G401 (cell line): ENCODE results near the gene POR. TPM values are rescaled to one million over a fixed set of nuclear protein-coding genes. Genes with fewer than 3 reads are reported as not detected.
"Not testable (repeated sequence)": the region's sequence is repeated elsewhere in the genome, so short reads cannot be mapped to it uniquely, and the experiment has no call there.

Experiments
- DNase-seq: peaks from one replicate; pipeline ENCODE4 v3.0.0-alpha.2; 2015; ENCODE audit warnings: low spot score
- in situ Hi-C: cut with HindIII; loops from 2 replicates; pipeline ENCODE4 v1.10.0; 2016; ENCODE audit warnings: low sequenced_read_pairs, mixed read lengths
- total RNA-seq: library from RNA; depleted of rRNA; stranded (reverse); fragments of >200 nt; shearing (Covaris generic); gene quantifications from 2 replicates; pipeline ENCODE4 v1.2.3, GENCODE V29; 2014; rRNA removed

The POR gene
- 44.1 and 73.3 TPM in 2 replicates for total RNA-seq

- in situ Hi-C loops: no loop called here
- DNase-seq: peak; percentile 91
These were observed at the start of gene POR for GRCh38 chr7:75914655-75915415. Gene POR (plus strand): TSS chr7:75915155. CDS start chr7:75954002, 38,847 bp downstream.

GRCh38 chr7:75866114-75866488, 48.9 kb upstream of the POR start:
- in situ Hi-C loops: no loop called here
- DNase-seq: no peak

GRCh38 chr7:75866489-75867389, 48.2 kb upstream of the POR start:
- in situ Hi-C loops: no loop called here

DNA sequence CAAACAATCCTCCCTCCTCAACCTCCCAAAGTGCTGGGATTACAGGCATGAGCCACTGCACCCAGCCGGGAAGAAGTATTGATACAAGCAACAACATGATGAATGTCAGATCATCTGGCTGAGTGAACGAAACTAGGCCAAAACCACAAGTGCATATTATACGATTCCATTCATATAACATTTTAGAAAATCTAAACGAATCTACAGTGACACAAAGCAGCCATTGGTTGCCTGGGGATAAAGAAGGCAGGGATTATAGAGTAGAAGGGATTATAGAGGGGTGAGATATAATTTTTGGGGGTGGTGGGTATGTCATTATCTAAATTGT, 47.6 kb upstream of the POR start:
- DNase-seq: no peak
- in situ Hi-C loops: no loop called here

More at GRCh38 chr7:75866489-75867389, 48.2 kb upstream of the POR start:
- DNase-seq: peak; percentile 80

DNA sequence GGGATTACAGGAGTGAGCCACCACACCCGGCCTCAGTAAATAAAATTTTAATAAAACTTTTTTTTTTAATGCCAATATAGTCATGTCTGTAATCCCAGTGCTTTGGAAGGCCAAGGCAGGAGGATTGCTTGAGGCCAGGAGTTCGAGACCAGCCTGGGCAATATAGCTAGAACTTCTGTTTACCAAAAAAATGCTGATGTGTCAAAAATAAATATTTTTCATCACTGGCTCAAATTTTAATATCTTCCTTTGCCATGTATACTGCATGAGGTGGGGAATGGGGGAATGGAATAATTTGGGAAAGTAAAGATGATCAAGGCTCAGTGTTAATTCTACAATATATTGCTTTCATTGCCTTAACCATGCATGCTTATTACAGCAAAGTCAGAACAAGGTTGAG, 46.8 kb upstream of the POR start:
- in situ Hi-C loops: no loop called here
- DNase-seq: no peak

DNA sequence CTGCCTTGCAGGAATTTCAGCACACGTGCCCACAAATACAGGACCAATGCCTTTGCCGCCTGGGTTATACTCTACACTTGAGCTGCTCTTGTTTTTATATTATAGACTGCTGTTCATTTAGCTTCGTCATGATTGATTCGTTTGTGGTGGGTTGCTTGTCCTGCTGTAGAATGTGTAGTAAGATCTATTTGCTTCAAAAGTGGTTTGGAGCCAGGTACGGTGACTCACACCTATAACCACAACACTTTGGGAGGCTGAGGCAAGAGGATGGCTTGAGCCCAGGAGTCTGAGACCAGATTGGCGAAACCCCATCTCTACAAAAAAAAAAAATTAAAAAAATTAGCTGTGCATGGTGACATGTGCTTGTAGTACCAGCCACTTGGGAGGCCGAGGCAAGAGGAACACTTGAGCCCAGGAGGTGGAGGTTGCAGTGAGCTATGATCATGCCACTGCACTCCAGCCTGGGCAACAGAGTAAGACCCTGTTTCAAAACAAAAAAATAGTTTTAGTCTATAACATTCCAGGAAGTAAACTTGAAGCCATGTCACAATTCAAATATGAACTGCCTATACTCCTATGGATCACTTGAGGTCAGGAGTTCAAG, 45.1 kb upstream of the POR start:
- in situ Hi-C loops: no loop called here
- no peak for DNase-seq

DNA sequence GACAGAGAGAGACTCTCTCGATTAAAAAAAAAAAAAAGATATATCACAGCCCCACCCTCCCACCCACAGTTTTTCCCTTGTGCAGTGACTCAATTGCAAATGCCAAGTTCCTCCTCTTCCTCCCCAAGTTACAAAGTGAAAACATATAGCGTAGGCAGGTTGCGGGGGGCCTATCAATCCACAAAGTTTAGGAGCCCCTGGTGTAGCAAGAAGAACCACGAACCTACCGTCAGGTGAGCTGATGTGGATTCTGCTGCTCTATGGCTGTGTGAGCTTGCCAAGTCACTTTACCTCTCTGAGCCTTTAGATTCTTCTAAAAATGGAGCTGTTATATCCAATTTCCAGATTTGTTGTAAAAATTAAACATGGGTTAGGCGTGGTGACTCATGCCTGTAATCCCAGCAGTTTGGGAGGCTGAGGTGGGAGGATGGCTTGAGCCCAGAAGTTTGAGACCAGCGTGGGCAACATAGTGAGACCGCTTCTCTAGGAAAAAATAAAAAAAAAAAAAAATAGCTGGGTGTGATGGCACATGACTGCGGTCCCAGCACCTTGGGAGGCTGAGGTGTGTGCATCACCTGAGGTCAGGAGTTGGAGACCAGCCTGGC, 44.3 kb upstream of the POR start:
- no peak for DNase-seq
- in situ Hi-C loops: no loop called here

- DNase-seq: no peak
- in situ Hi-C loops: no loop called here
These were observed 42.7 kb upstream of the POR start for GRCh38 chr7:75872073-75872782.

DNA sequence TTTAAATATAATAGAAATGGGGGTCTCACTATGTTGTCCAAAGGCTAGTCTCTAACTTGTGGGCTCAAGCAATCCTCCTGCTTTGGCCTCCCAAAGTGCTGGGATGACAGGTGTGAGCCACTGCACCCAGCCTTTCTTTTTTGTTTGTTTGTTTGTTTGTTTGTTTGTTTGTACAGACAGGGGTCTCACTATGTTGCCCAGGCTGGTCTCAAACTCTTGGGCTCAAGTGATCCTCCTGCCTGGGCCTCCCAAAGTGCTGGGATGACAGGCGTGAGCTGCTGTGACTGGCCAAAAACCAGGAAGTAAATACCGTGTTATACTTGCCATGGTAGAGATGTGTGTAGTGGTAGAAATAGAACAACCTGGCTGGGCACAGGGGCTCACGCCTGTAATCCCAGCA, 40.8 kb upstream of the POR start:
- DNase-seq, in situ Hi-C loops: not testable (repeated sequence)

DNA sequence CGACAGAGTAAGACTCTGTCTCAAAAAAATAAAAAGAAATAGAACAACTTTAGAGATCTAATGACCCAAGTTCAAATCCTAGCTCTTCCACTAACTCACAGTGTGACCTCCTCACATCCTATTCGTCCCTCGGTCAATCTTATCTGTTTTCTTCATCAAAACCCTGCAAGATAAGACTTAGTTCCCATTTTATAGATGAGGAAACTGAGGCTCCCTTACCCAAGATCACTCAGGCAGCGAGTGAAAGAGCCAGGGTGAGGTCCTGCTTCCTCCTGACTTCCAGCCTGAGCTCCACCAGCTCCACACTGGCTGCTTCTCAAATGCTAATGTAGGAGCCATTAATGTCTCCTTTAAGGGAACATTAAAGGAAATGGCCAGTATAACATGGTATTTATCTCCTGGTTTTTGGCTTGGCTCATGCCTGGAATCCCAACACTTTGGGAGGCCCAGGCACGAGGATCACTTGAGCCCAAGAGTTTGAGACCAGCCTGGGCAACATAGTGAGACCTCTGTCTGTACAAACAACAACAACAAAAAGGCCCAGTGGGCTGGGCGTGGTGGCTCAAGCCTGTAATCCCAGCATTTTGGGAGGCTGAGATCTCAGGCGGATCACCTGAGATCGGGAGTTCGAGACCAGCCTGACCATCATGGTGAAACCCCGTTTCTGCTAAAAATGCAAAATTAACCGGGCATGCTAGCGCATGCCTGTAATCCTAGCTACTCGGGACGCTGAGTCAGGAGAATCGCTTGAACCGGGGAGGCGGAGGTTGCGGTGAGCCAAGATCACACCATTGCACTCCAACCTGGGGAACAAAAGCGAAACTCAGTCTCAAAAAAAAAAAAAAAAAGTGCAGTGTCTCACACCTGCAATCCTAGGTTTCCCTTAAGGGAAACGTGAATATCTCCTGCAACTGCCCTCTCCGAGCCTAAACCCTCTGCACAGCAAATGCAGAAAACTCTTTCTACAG, 39.6 kb upstream of the POR start:
- in situ Hi-C loops: no loop called here
- DNase-seq: no peak

- DNase-seq: no peak
- in situ Hi-C loops: no loop called here
These were observed 38.7 kb upstream of the POR start for GRCh38 chr7:75876126-75876881.

- DNase-seq: no peak
- in situ Hi-C loops: no loop called here
These were observed 36.6 kb upstream of the POR start for GRCh38 chr7:75878312-75878768.

DNA sequence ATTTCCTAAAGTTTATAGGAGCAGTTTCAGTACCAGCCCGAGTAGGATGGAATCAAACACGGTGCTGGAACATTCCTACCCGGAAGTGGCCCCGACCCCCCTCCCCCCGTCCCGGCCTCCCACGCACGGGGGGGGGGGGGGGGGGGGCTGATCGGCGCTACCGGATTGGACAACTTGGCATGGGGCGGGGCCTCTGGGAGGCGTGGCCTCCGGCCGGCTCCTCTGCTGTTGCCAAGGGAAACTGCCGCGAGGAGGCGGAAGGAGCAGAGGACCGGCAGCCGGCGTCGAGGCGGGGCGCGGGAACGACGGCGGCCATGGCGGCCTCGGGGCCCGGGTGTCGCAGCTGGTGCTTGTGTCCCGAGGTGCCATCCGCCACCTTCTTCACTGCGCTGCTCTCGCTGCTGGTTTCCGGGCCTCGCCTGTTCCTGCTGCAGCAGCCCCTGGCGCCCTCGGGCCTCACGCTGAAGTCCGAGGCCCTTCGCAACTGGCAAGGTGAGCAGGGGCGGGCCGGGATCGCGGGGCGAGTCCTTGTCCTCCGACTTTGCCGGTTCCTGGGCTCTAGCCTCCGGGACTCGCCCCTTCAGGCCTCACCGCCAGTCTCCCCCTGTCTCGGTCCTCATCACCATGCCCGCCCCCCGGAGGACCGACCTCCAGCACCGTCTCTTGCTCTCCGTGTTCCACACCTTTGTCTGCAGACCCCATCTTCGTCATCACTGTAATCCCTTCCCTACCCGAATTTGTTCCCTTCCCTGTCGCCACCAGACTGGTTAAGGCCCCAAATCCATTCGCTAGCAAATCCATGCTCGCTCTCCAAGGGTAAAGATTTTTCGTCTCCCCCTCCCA, 36.0 kb upstream of the POR start, which contains the start of gene RHBDD2:
Gene RHBDD2, plus strand, starts transcription at position 266 of the 843 bp plus-strand sequence. Its CDS starts 49 bp downstream, at position 315.
- DNase-seq: peak; percentile 93
- in situ Hi-C loops: no loop called here

GRCh38 chr7:75879771-75880184, 35.2 kb upstream of the POR start:
- in situ Hi-C loops: no loop called here
- DNase-seq: peak; percentile 27

DNA sequence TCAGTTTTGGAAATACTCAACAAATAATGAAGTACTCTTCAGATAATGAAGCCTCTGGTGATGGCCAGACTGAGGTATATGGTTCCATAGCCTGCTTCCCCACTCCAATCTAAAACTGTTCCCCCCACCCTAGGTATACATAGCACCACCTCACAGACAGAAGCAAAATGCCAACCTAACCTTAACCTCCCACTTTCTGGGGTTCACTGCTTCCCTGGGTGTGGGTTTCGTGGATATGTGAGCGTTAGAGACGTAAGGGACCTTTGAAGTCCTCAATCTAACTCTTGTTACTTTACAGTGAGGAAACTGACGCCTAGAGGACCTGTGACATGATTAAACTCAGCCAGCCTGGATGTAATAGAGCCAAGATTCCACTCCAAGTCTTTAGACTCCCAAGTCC, 34.7 kb upstream of the POR start:
- no peak for DNase-seq
- in situ Hi-C loops: no loop called here

- no peak for DNase-seq
These were observed 33.4 kb upstream of the POR start for GRCh38 chr7:75881436-75882095.

More at GRCh38 chr7:75881436-75882095, 33.4 kb upstream of the POR start:
- in situ Hi-C loops: no loop called here
